ENCODE data around the gene OVOL1.

DNA sequence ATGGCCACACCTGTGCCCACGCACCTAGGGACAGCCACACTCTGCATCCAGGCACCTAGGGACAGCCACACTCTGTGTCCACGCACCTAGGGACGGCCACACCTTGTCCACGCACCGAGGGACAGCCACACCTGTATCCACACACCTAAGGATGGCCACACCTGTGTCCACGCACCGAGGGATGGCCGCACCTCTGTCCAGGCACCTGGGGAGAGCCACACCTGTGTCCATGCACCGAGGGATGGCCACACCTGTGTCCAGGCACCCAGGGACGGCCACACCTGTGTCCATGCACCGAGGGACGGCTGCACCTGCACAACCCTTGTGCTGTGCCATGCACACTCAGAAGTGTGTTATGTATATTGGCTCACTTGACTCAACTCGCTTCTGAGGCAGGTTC lies 10.8 kb downstream of the OVOL1 start:
- TF ChIP-seq, protein P1, sequence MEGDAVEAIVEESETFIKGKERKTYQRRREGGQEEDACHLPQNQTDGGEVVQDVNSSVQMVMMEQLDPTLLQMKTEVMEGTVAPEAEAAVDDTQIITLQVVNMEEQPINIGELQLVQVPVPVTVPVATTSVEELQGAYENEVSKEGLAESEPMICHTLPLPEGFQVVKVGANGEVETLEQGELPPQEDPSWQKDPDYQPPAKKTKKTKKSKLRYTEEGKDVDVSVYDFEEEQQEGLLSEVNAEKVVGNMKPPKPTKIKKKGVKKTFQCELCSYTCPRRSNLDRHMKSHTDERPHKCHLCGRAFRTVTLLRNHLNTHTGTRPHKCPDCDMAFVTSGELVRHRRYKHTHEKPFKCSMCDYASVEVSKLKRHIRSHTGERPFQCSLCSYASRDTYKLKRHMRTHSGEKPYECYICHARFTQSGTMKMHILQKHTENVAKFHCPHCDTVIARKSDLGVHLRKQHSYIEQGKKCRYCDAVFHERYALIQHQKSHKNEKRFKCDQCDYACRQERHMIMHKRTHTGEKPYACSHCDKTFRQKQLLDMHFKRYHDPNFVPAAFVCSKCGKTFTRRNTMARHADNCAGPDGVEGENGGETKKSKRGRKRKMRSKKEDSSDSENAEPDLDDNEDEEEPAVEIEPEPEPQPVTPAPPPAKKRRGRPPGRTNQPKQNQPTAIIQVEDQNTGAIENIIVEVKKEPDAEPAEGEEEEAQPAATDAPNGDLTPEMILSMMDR (IDR thresholded peaks at IDR 0.05): no peak
- TF ChIP-seq POLR2A (IDR thresholded peaks at IDR 0.05): no peak

All from Peyer's patch (tissue), 4 donors.